Measurements from ENCODE around the gene RAB40C. TPM values are rescaled to one million over a fixed set of nuclear protein-coding genes. Genes with fewer than 3 reads are reported as not detected.

The RAB40C gene
- total RNA-seq, 1 experiment from 2014 or later, result 19.9 TPM

GRCh38 chr16:631808-632358 is 42.0 kb downstream of the RAB40C start:
- BruUV-seq (replicated peaks), result no TSS peak
- CTCF ChIA-PET, result no interaction called here
- POLR2A ChIA-PET (ENCODE audit: low non-redundant PET), result no interaction called here

GRCh38 chr16:632486-633335 is 42.8 kb downstream of the RAB40C start:
- CTCF ChIA-PET, result no interaction called here
- intact Hi-C loops (cut with micrococcal nuclease; ENCODE audit: unreplicated experiment), result no loop called here
- no TSS peak for BruUV-seq (replicated peaks)

More at GRCh38 chr16:631808-632358, 42.0 kb downstream of the RAB40C start:
- Histone ChIP-seq H3K9me3 (ENCODE audit: low read depth, low read length, poor library complexity, severe bottlenecking) (no peaks in the 10 kb centered on the region), H3K4me1 (ENCODE audit: insufficient read depth, low read length, poor library complexity, severe bottlenecking) (no peaks in the 10 kb centered on the region), H3K27ac (ENCODE audit: low read depth, low read length, poor library complexity, severe bottlenecking) (no peak overlapping the region), H3K36me3 (ENCODE audit: insufficient read depth, low read length, poor library complexity, severe bottlenecking) (no peaks in the 10 kb centered on the region), H3K27me3 (replicated peaks; ENCODE audit: insufficient read depth, low read depth, low read length, poor library complexity) (no peaks in the 10 kb centered on the region), H3K4me3 (ENCODE audit: low read depth, low read length, poor library complexity, severe bottlenecking) (no peak overlapping the region)
- no peak for DNase-seq (ENCODE audit: low spot score)
- TF ChIP-seq CTCF (conservative IDR thresholded peaks at IDR 0.05; ENCODE audit: low read depth, low read length) (no peak), EZH2 (IDR thresholded peaks at IDR 0.05; ENCODE audit: borderline replicate concordance, low read depth, low read length, poor library complexity, severe bottlenecking) (no peak)
- intact Hi-C loops (cut with micrococcal nuclease; ENCODE audit: unreplicated experiment), result no loop called here

GRCh38 chr16:633336-634050 is 43.6 kb downstream of the RAB40C start:
- BruUV-seq (replicated peaks), result no TSS peak

More at GRCh38 chr16:632486-633335, 42.8 kb downstream of the RAB40C start:
- no peak for DNase-seq (ENCODE audit: low spot score)
- Histone ChIP-seq H3K4me3 (ENCODE audit: low read depth, low read length, poor library complexity, severe bottlenecking) (no peak overlapping the region), H3K36me3 (ENCODE audit: insufficient read depth, low read length, poor library complexity, severe bottlenecking) (no peaks in the 10 kb centered on the region), H3K4me1 (ENCODE audit: insufficient read depth, low read length, poor library complexity, severe bottlenecking) (no peaks in the 10 kb centered on the region), H3K9me3 (ENCODE audit: low read depth, low read length, poor library complexity, severe bottlenecking) (no peaks in the 10 kb centered on the region), H3K27me3 (replicated peaks; ENCODE audit: insufficient read depth, low read depth, low read length, poor library complexity) (no peaks in the 10 kb centered on the region), H3K27ac (ENCODE audit: low read depth, low read length, poor library complexity, severe bottlenecking) (no peak overlapping the region)
- TF ChIP-seq EZH2 (IDR thresholded peaks at IDR 0.05; ENCODE audit: borderline replicate concordance, low read depth, low read length, poor library complexity, severe bottlenecking), result no peak
- no peak for TF ChIP-seq CTCF (conservative IDR thresholded peaks at IDR 0.05; ENCODE audit: low read depth, low read length)
- POLR2A ChIA-PET (ENCODE audit: low non-redundant PET), result no interaction called here

More at GRCh38 chr16:633336-634050, 43.6 kb downstream of the RAB40C start:
- Histone ChIP-seq H3K4me3 (ENCODE audit: low read depth, low read length, poor library complexity, severe bottlenecking) (no peak overlapping the region), H3K4me1 (ENCODE audit: insufficient read depth, low read length, poor library complexity, severe bottlenecking) (no peaks in the 10 kb centered on the region), H3K27me3 (replicated peaks; ENCODE audit: insufficient read depth, low read depth, low read length, poor library complexity) (no peaks in the 10 kb centered on the region), H3K27ac (ENCODE audit: low read depth, low read length, poor library complexity, severe bottlenecking) (no peak overlapping the region), H3K36me3 (ENCODE audit: insufficient read depth, low read length, poor library complexity, severe bottlenecking) (no peaks in the 10 kb centered on the region), H3K9me3 (ENCODE audit: low read depth, low read length, poor library complexity, severe bottlenecking) (no peaks in the 10 kb centered on the region)
- ChIA-PET CTCF (no interaction called here), POLR2A (ENCODE audit: low non-redundant PET) (no interaction called here)
- no peak for DNase-seq (ENCODE audit: low spot score)
- intact Hi-C loops (cut with micrococcal nuclease; ENCODE audit: unreplicated experiment), result no loop called here
- TF ChIP-seq EZH2 (IDR thresholded peaks at IDR 0.05; ENCODE audit: borderline replicate concordance, low read depth, low read length, poor library complexity, severe bottlenecking) (no peak), CTCF (conservative IDR thresholded peaks at IDR 0.05; ENCODE audit: low read depth, low read length) (no peak)
